Measurements from ENCODE around the gene FBXO45.
A peak's percentile ranks its signal among the peaks of the same experiment; 100 is the strongest.
"Not testable (repeated sequence)": the region's sequence is repeated elsewhere in the genome, so short reads cannot be mapped to it uniquely, and the experiment has no call there.

The FBXO45 gene

GRCh38 chr3:196547067-196547466, 21.4 kb upstream of the FBXO45 start:
- peak overlapping the region; percentile 40 for H3K27ac ChIP-seq
- TF ChIP-seq, protein P1, sequence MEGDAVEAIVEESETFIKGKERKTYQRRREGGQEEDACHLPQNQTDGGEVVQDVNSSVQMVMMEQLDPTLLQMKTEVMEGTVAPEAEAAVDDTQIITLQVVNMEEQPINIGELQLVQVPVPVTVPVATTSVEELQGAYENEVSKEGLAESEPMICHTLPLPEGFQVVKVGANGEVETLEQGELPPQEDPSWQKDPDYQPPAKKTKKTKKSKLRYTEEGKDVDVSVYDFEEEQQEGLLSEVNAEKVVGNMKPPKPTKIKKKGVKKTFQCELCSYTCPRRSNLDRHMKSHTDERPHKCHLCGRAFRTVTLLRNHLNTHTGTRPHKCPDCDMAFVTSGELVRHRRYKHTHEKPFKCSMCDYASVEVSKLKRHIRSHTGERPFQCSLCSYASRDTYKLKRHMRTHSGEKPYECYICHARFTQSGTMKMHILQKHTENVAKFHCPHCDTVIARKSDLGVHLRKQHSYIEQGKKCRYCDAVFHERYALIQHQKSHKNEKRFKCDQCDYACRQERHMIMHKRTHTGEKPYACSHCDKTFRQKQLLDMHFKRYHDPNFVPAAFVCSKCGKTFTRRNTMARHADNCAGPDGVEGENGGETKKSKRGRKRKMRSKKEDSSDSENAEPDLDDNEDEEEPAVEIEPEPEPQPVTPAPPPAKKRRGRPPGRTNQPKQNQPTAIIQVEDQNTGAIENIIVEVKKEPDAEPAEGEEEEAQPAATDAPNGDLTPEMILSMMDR (conservative IDR thresholded peaks at IDR 0.05) = no peak

GRCh38 chr3:196549312-196549711, 19.1 kb upstream of the FBXO45 start:
- H3K27ac ChIP-seq = not testable (repeated sequence)

GRCh38 chr3:196550172-196550571, 18.3 kb upstream of the FBXO45 start:
- not testable (repeated sequence) for H3K27ac ChIP-seq

DNA sequence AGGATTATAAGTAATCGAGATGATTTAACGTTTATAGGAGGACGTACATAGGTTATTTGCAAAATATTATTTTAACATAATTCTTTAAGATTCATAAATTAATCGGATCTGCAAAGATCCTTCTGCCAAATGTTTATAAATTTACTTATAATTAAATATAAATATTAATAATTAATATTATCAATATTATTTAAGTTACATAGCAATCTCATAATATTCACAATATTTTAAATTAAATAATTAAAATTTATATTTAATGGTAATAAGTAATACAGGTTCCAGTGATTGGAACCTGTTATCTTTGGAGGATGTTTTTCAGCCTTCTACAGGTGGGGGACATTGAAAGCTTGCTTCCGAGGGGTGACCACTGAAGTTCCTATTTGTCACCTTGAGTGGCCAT, 16.2 kb upstream of the FBXO45 start:
- TF ChIP-seq, protein P1 (conservative IDR thresholded peaks at IDR 0.05) = no peak
- H3K27ac ChIP-seq = no peak overlapping the region

DNA sequence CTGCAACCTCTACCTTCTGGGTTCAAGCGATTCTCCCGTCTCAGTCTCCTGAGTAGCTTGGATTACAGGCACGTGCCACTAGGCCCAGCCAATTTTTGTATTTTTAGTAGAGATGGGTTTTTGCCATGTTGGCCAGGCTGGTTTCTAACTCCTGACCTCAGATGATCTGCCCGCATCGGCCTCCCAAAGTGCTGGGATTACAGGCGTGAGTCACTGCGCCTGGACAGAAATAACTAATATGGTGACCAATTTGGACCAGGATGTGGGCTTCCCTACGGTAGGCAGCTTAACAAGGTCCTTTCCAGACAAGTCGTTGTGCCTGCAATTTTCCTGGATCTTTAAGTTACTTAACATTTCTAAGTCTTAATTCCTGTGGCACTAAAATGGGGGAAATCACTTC, 14.9 kb upstream of the FBXO45 start:
- TF ChIP-seq, protein P1 (conservative IDR thresholded peaks at IDR 0.05) = no peak
- H3K27ac ChIP-seq = no peak overlapping the region

GRCh38 chr3:196554205-196554604, 14.3 kb upstream of the FBXO45 start:
- TF ChIP-seq, protein P1 (conservative IDR thresholded peaks at IDR 0.05) = no peak
- H3K27ac ChIP-seq = no peak overlapping the region

- TF ChIP-seq, protein P1 (conservative IDR thresholded peaks at IDR 0.05) = no peak
- no peak overlapping the region for H3K27ac ChIP-seq
These were observed 13.2 kb upstream of the FBXO45 start for GRCh38 chr3:196555295-196555694.

- H3K27ac ChIP-seq = no peak overlapping the region
- TF ChIP-seq, protein P1 (conservative IDR thresholded peaks at IDR 0.05) = no peak
These were observed 11.2 kb upstream of the FBXO45 start for GRCh38 chr3:196557236-196557635.

DNA sequence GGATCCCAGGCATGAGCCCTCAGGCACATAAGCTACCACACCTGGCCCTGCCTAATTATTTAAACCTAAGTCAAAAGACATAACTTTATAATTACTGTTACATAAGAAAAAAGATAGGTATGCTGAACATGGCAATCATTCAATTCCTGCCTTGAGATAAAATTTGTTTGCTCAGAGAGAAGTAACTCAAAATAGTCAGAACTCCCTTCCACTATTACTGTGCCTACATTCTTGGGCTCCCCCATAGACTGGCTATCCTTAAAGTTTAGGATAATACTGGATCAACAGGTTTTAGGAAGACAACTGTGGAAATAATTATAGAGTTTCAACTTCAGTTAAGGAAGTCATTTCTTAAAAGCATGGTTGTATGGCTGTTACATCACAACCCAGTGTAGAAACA, 10.0 kb upstream of the FBXO45 start:
- TF ChIP-seq, protein P1 (conservative IDR thresholded peaks at IDR 0.05) = no peak
- H3K27ac ChIP-seq = no peak overlapping the region
